ENCODE results near the gene NOL6. TPM values are rescaled to one million over a fixed set of nuclear protein-coding genes. Genes with fewer than 3 reads are reported as not detected.

NOL6 gene
- total RNA-seq, 1 donor = 32.4 TPM

DNA sequence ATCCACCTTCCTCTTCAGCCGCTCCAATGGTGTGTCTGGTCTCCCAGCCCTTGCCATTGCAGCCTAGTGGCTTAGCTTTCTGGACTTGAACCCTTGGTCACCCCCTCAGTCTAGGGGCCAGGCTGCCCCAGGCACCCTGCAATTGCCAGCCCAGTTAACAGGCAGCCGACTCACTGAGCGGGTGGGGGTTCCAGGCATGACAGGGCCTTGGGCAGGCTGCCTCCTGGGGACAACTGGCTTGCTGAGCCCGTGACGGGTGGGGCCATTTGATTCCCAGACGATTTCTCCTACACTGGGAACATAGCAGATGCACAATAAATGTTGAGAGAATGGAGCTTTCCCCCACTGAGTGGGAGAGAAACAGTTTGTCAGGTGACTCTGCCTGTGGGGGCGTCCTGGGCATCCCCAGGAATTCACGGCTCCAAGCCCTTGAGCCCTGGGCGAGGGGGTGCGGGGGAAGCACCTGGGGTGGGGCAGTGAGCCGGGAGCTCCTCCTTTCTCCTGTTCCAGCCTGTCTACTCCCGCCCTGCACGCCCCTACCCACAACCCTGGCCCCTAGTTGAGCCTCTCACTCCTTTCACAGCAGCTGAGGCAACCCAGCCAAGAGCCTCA, 58.7 kb downstream of the NOL6 start:
- no peak for DNase-seq (ENCODE audit: low read depth)
- H3K4me3 ChIP-seq (ENCODE audit: low read depth, low read length) = no peak overlapping the region
- no peak for TF ChIP-seq CTCF (IDR thresholded peaks at IDR 0.05; ENCODE audit: insufficient read depth, low read depth, low read length)

- no peak overlapping the region for H3K4me3 ChIP-seq (ENCODE audit: low read depth, low read length)
- TF ChIP-seq CTCF (IDR thresholded peaks at IDR 0.05; ENCODE audit: insufficient read depth, low read depth, low read length) = no peak
- no peak for DNase-seq (ENCODE audit: low read depth)
Measured at GRCh38 chr9:33414268-33414667, 59.5 kb downstream of the NOL6 start.

Small RNA genes within 50 kb of the gene (small RNA-seq; reads per million reads assigned to genes)
- gene AL356218.2 (not detected), gene MIR6851 (not detected)

Other genes starting within 250 kb of the NOL6 start
- not detected in 2 replicates for gene SPINK4, start 233.8 kb downstream of the NOL6 start, total RNA-seq
- 9.1 and 21.6 TPM in 2 replicates for gene BAG1, start 209.2 kb downstream of the NOL6 start, total RNA-seq
- gene CHMP5, start 208.9 kb downstream of the NOL6 start, total RNA-seq = 62.2 and 81.6 TPM in 2 replicates
- 24.2 and 26.7 TPM in 2 replicates for gene NFX1, start 183.4 kb downstream of the NOL6 start, total RNA-seq
- not detected in 2 replicates for gene AQP7, start 71.4 kb downstream of the NOL6 start, total RNA-seq
- 0.86 and 0.97 TPM in 2 replicates for gene AQP3, start 26.3 kb downstream of the NOL6 start, total RNA-seq
- 0.97 TPM in 1 of 2 replicates, not detected in the other for gene ANKRD18B, start 50.3 kb upstream of the NOL6 start, total RNA-seq

Data from fibroblast of villous mesenchyme (primary cell).